ENCODE results near the gene SIGLEC10.

The SIGLEC10 gene

GRCh38 chr19:51368366-51369282 is 48.8 kb downstream of the SIGLEC10 start, which contains the start of gene CLDND2:
CLDND2 (minus strand) TSS chr19:51369003; CDS start chr19:51368577, 426 bp downstream.
- H3K27me3 ChIP-seq = peaks cover 0 to 2% of the 10 kb centered on the region in 2 donors
- no peaks in the 10 kb centered on the region for H3K36me3 ChIP-seq
- no peak for DNase-seq
- H3K4me3 ChIP-seq = peak within 1 kb of the TSS; percentile 71 to 97
- H3K4me1 ChIP-seq = peaks cover 0 to 29% (median 19%) of the 10 kb centered on the region in 4 donors
- H3K9me3 ChIP-seq = no peaks in the 10 kb centered on the region
- intact Hi-C loops (cut with DNase I; ENCODE audit: low total_unique reads) = loop anchor here (10.0 kb wide), 1 partner anchor 316 kb away; no protein-coding TSS in a partner anchor
- H3K27ac ChIP-seq = peak within 1 kb of the TSS; percentile 97
- no peak for TF ChIP-seq CTCF (IDR thresholded peaks at IDR 0.05)

- DNase-seq = peak; percentile 99 to 100
- intact Hi-C loops (cut with DNase I; ENCODE audit: low total_unique reads) = loop anchor here (10.0 kb wide), 1 partner anchor 317 kb away; no protein-coding TSS in a partner anchor
- H3K27ac ChIP-seq = peak overlapping the region; percentile 97
Measured at GRCh38 chr19:51367565-51368365, 49.7 kb downstream of the SIGLEC10 start.

GRCh38 chr19:51367255-51367564 is 50.2 kb downstream of the SIGLEC10 start:
- DNase-seq = no peak
- TF ChIP-seq CTCF (IDR thresholded peaks at IDR 0.05) = no peak
- peak overlapping the region; percentile 97 for H3K27ac ChIP-seq
- H3K4me1 ChIP-seq = peaks cover 0 to 34% (median 24%) of the 10 kb centered on the region in 4 donors
- peak overlapping the region; percentile 71 to 97 for H3K4me3 ChIP-seq
- intact Hi-C loops (cut with DNase I; ENCODE audit: low total_unique reads) = loop anchor here (10.0 kb wide), 1 partner anchor 318 kb away; no protein-coding TSS in a partner anchor
- no peaks in the 10 kb centered on the region for H3K36me3 ChIP-seq
- H3K27me3 ChIP-seq = no peaks in the 10 kb centered on the region
- no peaks in the 10 kb centered on the region for H3K9me3 ChIP-seq

More at GRCh38 chr19:51367565-51368365, 49.7 kb downstream of the SIGLEC10 start:
- TF ChIP-seq CTCF (IDR thresholded peaks at IDR 0.05) = no peak
- peaks cover 0 to 2% of the 10 kb centered on the region in 2 donors for H3K27me3 ChIP-seq
- no peaks in the 10 kb centered on the region for H3K36me3 ChIP-seq
- peak overlapping the region; percentile 71 to 97 for H3K4me3 ChIP-seq
- H3K4me1 ChIP-seq = peaks cover 0 to 29% (median 22%) of the 10 kb centered on the region in 4 donors
- no peaks in the 10 kb centered on the region for H3K9me3 ChIP-seq

- peak overlapping the region; percentile 71 to 97 for H3K4me3 ChIP-seq
Measured at GRCh38 chr19:51366389-51367254, 50.8 kb downstream of the SIGLEC10 start.

More at GRCh38 chr19:51366389-51367254, 50.8 kb downstream of the SIGLEC10 start:
- Histone ChIP-seq H3K36me3 (no peaks in the 10 kb centered on the region), H3K27me3 (no peaks in the 10 kb centered on the region), H3K27ac (peak overlapping the region; percentile 97), H3K9me3 (no peaks in the 10 kb centered on the region), H3K4me1 (peaks cover 0 to 34% (median 25%) of the 10 kb centered on the region in 4 donors)
- peak; percentile 99 to 100 for DNase-seq
- intact Hi-C loops (cut with DNase I; ENCODE audit: low total_unique reads) = loop anchor here (1.0 to 10.0 kb wide), 2 partner anchors 26 to 318 kb away; no protein-coding TSS in a partner anchor
- no peak for TF ChIP-seq CTCF (IDR thresholded peaks at IDR 0.05)
